Osteocyte (in vitro differentiated cells): Measurements from ENCODE around the gene NMNAT1. TPM values are rescaled to one million over a fixed set of nuclear protein-coding genes. Genes with fewer than 3 reads are reported as not detected.

Experiments used
- DNase-seq: peaks from one replicate; pipeline ENCODE4 v3.0.0; 2021; ENCODE audit warnings: mixed read lengths; ENCODE audit not compliant: unreplicated experiment; ENCODE audit errors: extremely low spot score
- H3K27ac Mint-ChIP-seq: one replicate; pipeline ENCODE4 v1.8.0; 2021; ENCODE audit warnings: mild to moderate bottlenecking, mixed read lengths; ENCODE audit not compliant: unreplicated experiment
- H3K27me3 Mint-ChIP-seq: one replicate; pipeline ENCODE4 v1.8.0; 2021; ENCODE audit warnings: mixed read lengths; ENCODE audit not compliant: unreplicated experiment
- H3K36me3 Mint-ChIP-seq: one replicate; pipeline ENCODE4 v1.8.0; 2021; ENCODE audit warnings: mixed read lengths; ENCODE audit not compliant: unreplicated experiment
- H3K4me1 Mint-ChIP-seq: one replicate; pipeline ENCODE4 v1.8.0; 2021; ENCODE audit warnings: mixed read lengths; ENCODE audit not compliant: unreplicated experiment
- H3K4me3 Mint-ChIP-seq: one replicate; pipeline ENCODE4 v1.8.0; 2021; ENCODE audit warnings: mild to moderate bottlenecking, moderate library complexity, mixed read lengths; ENCODE audit not compliant: unreplicated experiment
- H3K9me3 Mint-ChIP-seq: one replicate; pipeline ENCODE4 v1.8.0; 2021; ENCODE audit warnings: mixed read lengths; ENCODE audit not compliant: unreplicated experiment
- total RNA-seq: library from RNA; stranded (reverse); gene quantifications from 2 replicates; pipeline ENCODE4 v1.2.1, GENCODE V29; 2021
- TF ChIP-seq, protein P1 (sequence below): fragments of 200-600 bp; sonication (generic); IDR thresholded peaks from 2 replicates; pipeline ENCODE4 v1.5.0; 2021; ENCODE audit warnings: antibody characterized with exemption, mild to moderate bottlenecking, moderate library complexity

NMNAT1 gene
- total RNA-seq, 1 donor from 2014 or later, result 14.5 TPM

DNA sequence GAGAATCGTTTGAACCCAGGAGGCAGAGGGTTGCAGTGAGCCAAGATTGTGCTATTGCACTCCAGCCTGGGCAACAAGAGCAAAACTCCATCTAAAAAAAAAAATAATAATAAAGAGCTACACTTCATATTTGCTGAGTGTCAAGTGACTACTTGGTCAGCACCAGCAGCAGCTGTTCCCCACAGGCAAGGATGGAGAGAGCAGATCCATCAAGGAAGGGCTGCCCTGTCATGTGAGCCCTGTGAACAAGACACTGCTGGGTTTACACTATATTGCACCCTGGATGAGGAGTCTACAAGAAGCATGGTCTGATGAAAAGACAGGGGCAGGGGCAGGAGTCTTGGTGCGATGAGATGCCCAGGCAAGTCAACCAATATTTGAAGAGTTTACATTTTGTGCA is 36.8 kb upstream of the NMNAT1 start:
- Mint-ChIP-seq H3K4me3 (no peak overlapping the region), H3K9me3 (no peaks in the 10 kb centered on the region), H3K4me1 (peaks cover 28% of the 10 kb centered on the region), H3K27me3 (no peaks in the 10 kb centered on the region), H3K36me3 (peaks cover 2% of the 10 kb centered on the region), H3K27ac (no peak overlapping the region)
- TF ChIP-seq, protein P1, sequence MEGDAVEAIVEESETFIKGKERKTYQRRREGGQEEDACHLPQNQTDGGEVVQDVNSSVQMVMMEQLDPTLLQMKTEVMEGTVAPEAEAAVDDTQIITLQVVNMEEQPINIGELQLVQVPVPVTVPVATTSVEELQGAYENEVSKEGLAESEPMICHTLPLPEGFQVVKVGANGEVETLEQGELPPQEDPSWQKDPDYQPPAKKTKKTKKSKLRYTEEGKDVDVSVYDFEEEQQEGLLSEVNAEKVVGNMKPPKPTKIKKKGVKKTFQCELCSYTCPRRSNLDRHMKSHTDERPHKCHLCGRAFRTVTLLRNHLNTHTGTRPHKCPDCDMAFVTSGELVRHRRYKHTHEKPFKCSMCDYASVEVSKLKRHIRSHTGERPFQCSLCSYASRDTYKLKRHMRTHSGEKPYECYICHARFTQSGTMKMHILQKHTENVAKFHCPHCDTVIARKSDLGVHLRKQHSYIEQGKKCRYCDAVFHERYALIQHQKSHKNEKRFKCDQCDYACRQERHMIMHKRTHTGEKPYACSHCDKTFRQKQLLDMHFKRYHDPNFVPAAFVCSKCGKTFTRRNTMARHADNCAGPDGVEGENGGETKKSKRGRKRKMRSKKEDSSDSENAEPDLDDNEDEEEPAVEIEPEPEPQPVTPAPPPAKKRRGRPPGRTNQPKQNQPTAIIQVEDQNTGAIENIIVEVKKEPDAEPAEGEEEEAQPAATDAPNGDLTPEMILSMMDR, result no peak
- DNase-seq, result no peak

- H3K4me3 Mint-ChIP-seq, result no peak overlapping the region
- no peaks in the 10 kb centered on the region for H3K27me3 Mint-ChIP-seq
- H3K27ac Mint-ChIP-seq, result no peak overlapping the region
- TF ChIP-seq, protein P1, result no peak
- peaks cover 2% of the 10 kb centered on the region for H3K36me3 Mint-ChIP-seq
- DNase-seq, result no peak
- peaks cover 33% of the 10 kb centered on the region for H3K4me1 Mint-ChIP-seq
- no peaks in the 10 kb centered on the region for H3K9me3 Mint-ChIP-seq
Observed at GRCh38 chr1:9907441-9907840, 35.8 kb upstream of the NMNAT1 start.

DNA sequence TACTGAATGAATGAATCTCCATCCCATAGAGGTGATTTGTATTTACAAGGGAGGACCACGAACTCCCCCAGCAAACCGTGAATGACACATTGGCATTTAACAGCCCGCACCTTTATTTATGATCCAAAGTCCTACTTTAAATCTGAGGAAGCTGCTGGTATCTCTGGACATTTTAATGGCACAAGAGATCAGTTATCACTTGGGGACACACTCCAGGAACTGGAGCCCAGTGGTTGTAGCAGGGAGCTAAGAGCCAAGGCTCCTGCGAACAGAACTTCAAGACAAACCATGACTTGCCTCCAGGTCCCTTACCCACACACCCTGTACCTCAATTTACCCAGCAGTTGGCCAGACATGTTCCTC is 34.4 kb upstream of the NMNAT1 start:
- Mint-ChIP-seq H3K4me3 (peak overlapping the region; percentile 90), H3K36me3 (peaks cover 2% of the 10 kb centered on the region), H3K27ac (peak overlapping the region; percentile 76), H3K9me3 (no peaks in the 10 kb centered on the region), H3K27me3 (no peaks in the 10 kb centered on the region), H3K4me1 (peaks cover 34% of the 10 kb centered on the region)
- DNase-seq, result no peak
- TF ChIP-seq, protein P1, result no peak

DNA sequence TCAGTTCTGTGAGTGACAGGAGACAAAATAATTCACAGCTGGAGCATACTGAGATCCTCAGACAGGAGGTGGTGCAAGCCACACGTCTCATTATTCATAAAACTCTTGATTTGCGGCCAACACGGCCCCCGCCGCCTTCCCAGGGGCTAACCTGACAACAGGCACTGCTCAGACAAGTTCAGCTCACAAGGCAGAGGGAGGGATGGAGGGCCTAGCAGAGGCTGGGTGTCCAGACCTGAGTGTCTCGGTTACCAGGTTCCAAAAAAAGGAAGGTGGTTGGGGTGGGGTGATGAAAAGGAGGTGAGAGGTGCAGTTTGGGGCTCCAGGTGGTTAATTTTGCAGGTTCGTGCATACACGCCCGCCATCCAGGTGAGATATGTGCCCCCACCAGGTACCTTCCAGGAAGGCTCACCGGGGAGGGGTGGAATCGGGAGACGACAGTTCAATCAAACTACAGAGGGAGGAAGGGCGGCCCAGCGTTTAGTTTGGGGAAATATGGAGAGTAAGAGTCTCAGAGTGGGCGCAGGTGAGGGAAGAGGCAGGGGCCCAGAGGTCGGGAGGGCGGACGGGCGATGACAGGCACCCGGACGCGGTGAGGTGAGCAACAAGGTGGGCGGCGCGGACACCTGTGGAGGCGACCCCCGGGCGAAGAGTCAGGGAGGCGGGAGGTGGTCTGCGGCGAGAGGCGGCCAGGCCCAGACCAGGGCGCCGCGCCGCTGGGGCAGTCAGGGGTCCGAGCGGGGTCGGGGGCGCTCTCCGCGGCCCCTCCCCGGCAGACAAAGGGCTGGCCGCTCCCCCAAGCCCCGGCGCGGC is 33.8 kb upstream of the NMNAT1 start:
- DNase-seq, result no peak
- Mint-ChIP-seq H3K27me3 (no peaks in the 10 kb centered on the region), H3K9me3 (no peaks in the 10 kb centered on the region), H3K4me3 (peak overlapping the region; percentile 90), H3K27ac (peak overlapping the region; percentile 76), H3K36me3 (peaks cover 2% of the 10 kb centered on the region), H3K4me1 (peaks cover 33% of the 10 kb centered on the region)
- TF ChIP-seq, protein P1, result no peak

GRCh38 chr1:9910076-9910422 is 33.2 kb upstream of the NMNAT1 start, which contains the start of gene CTNNBIP1:
Gene CTNNBIP1, minus strand, starts transcription at chr1:9910269. Its CDS starts 38,205 bp downstream, at chr1:9872064.
- Mint-ChIP-seq H3K4me3 (peak within 1 kb of the TSS; percentile 93), H3K27ac (peak within 1 kb of the TSS; percentile 98), H3K36me3 (peaks cover 2% of the 10 kb centered on the region), H3K27me3 (no peaks in the 10 kb centered on the region), H3K9me3 (no peaks in the 10 kb centered on the region), H3K4me1 (peaks cover 27% of the 10 kb centered on the region)
- TF ChIP-seq, protein P1, result no peak
- DNase-seq, result no peak
